Measurements from ENCODE around the gene HMGCR.
"Not testable (repeated sequence)": the region's sequence is repeated elsewhere in the genome, so short reads cannot be mapped to it uniquely, and the experiment has no call there.

The HMGCR gene

GRCh38 chr5:75336615-75337336, at the start of gene HMGCR:
HMGCR (plus strand) TSS chr5:75337220; CDS start chr5:75342606, 5,386 bp downstream.
- peaks cover 36% of the 10 kb centered on the region for H3K4me1 Mint-ChIP-seq (ENCODE audit: low read depth)
- H3K36me3 Mint-ChIP-seq, result peaks cover 2% of the 10 kb centered on the region
- H3K4me3 Mint-ChIP-seq, result no peak within 1 kb of the TSS
- H3K27me3 Mint-ChIP-seq, result no peaks in the 10 kb centered on the region
- no peaks in the 10 kb centered on the region for H3K9me3 Mint-ChIP-seq (ENCODE audit: low read depth)
- no peak within 1 kb of the TSS for H3K27ac Mint-ChIP-seq

- H3K9me3 Mint-ChIP-seq (ENCODE audit: low read depth); H3K4me3 Mint-ChIP-seq: not testable (repeated sequence)
These were observed 45.2 kb upstream of the HMGCR start for GRCh38 chr5:75291844-75292243.

GRCh38 chr5:75300084-75300483, 36.9 kb upstream of the HMGCR start:
- no peaks in the 10 kb centered on the region for H3K27me3 Mint-ChIP-seq
- H3K4me1 Mint-ChIP-seq (ENCODE audit: low read depth), result no peaks in the 10 kb centered on the region
- H3K36me3 Mint-ChIP-seq, result peaks cover 3% of the 10 kb centered on the region
- no peak overlapping the region for H3K27ac Mint-ChIP-seq
- peaks cover 17% of the 10 kb centered on the region for H3K9me3 Mint-ChIP-seq (ENCODE audit: low read depth)
- H3K4me3 Mint-ChIP-seq, result no peak overlapping the region

More at GRCh38 chr5:75291844-75292243, 45.2 kb upstream of the HMGCR start:
- not testable (repeated sequence) for H3K36me3 Mint-ChIP-seq; H3K27ac Mint-ChIP-seq; H3K27me3 Mint-ChIP-seq; H3K4me1 Mint-ChIP-seq (ENCODE audit: low read depth)

- Mint-ChIP-seq H3K4me3 (no peak overlapping the region), H3K27ac (no peak overlapping the region), H3K36me3 (peaks cover 3% of the 10 kb centered on the region), H3K27me3 (no peaks in the 10 kb centered on the region), H3K4me1 (ENCODE audit: low read depth) (no peaks in the 10 kb centered on the region), H3K9me3 (ENCODE audit: low read depth) (peaks cover 13% of the 10 kb centered on the region)
These were observed 33.6 kb upstream of the HMGCR start for GRCh38 chr5:75303419-75303818.

GRCh38 chr5:75304486-75304885, 32.5 kb upstream of the HMGCR start:
- not testable (repeated sequence) for H3K4me3 Mint-ChIP-seq; H3K36me3 Mint-ChIP-seq; H3K27me3 Mint-ChIP-seq; H3K27ac Mint-ChIP-seq; H3K4me1 Mint-ChIP-seq (ENCODE audit: low read depth); H3K9me3 Mint-ChIP-seq (ENCODE audit: low read depth)

- Mint-ChIP-seq H3K36me3 (no peaks in the 10 kb centered on the region), H3K27ac (no peak overlapping the region), H3K4me3 (no peak overlapping the region), H3K4me1 (ENCODE audit: low read depth) (no peaks in the 10 kb centered on the region), H3K27me3 (no peaks in the 10 kb centered on the region), H3K9me3 (ENCODE audit: low read depth) (no peaks in the 10 kb centered on the region)
These were observed 30.3 kb upstream of the HMGCR start for GRCh38 chr5:75306746-75307145.

GRCh38 chr5:75310212-75310611, 26.8 kb upstream of the HMGCR start:
- Mint-ChIP-seq H3K9me3 (ENCODE audit: low read depth) (no peaks in the 10 kb centered on the region), H3K4me1 (ENCODE audit: low read depth) (no peaks in the 10 kb centered on the region), H3K27me3 (no peaks in the 10 kb centered on the region), H3K27ac (no peak overlapping the region), H3K4me3 (no peak overlapping the region), H3K36me3 (no peaks in the 10 kb centered on the region)

GRCh38 chr5:75319148-75319547, 17.9 kb upstream of the HMGCR start:
- H3K4me3 Mint-ChIP-seq; H3K27ac Mint-ChIP-seq; H3K27me3 Mint-ChIP-seq; H3K9me3 Mint-ChIP-seq (ENCODE audit: low read depth); H3K4me1 Mint-ChIP-seq (ENCODE audit: low read depth); H3K36me3 Mint-ChIP-seq: not testable (repeated sequence)

GRCh38 chr5:75319638-75320037, 17.4 kb upstream of the HMGCR start:
- Mint-ChIP-seq H3K4me1 (ENCODE audit: low read depth) (no peaks in the 10 kb centered on the region), H3K27me3 (peaks cover 4% of the 10 kb centered on the region), H3K4me3 (no peak overlapping the region), H3K9me3 (ENCODE audit: low read depth) (no peaks in the 10 kb centered on the region), H3K27ac (no peak overlapping the region), H3K36me3 (no peaks in the 10 kb centered on the region)

GRCh38 chr5:75320371-75320770, 16.6 kb upstream of the HMGCR start:
- H3K36me3 Mint-ChIP-seq, result no peaks in the 10 kb centered on the region
- H3K27me3 Mint-ChIP-seq, result peaks cover 4% of the 10 kb centered on the region
- peaks cover 3% of the 10 kb centered on the region for H3K4me1 Mint-ChIP-seq (ENCODE audit: low read depth)
- no peak overlapping the region for H3K4me3 Mint-ChIP-seq
- H3K9me3 Mint-ChIP-seq (ENCODE audit: low read depth), result no peaks in the 10 kb centered on the region
- no peak overlapping the region for H3K27ac Mint-ChIP-seq

- Mint-ChIP-seq H3K27ac (no peak overlapping the region), H3K4me1 (ENCODE audit: low read depth) (peaks cover 3% of the 10 kb centered on the region), H3K36me3 (no peaks in the 10 kb centered on the region), H3K4me3 (no peak overlapping the region), H3K27me3 (peaks cover 4% of the 10 kb centered on the region), H3K9me3 (ENCODE audit: low read depth) (no peaks in the 10 kb centered on the region)
These were observed 15.0 kb upstream of the HMGCR start for GRCh38 chr5:75322066-75322465.

GRCh38 chr5:75324791-75325190, 12.2 kb upstream of the HMGCR start:
- no peaks in the 10 kb centered on the region for H3K9me3 Mint-ChIP-seq (ENCODE audit: low read depth)
- peaks cover 3% of the 10 kb centered on the region for H3K4me1 Mint-ChIP-seq (ENCODE audit: low read depth)
- no peak overlapping the region for H3K27ac Mint-ChIP-seq
- H3K36me3 Mint-ChIP-seq, result no peaks in the 10 kb centered on the region
- no peak overlapping the region for H3K4me3 Mint-ChIP-seq
- H3K27me3 Mint-ChIP-seq, result peaks cover 4% of the 10 kb centered on the region

- H3K27ac Mint-ChIP-seq, result no peak overlapping the region
- H3K4me3 Mint-ChIP-seq, result no peak overlapping the region
- H3K27me3 Mint-ChIP-seq, result peaks cover 4% of the 10 kb centered on the region
- H3K4me1 Mint-ChIP-seq (ENCODE audit: low read depth), result peaks cover 3% of the 10 kb centered on the region
- H3K36me3 Mint-ChIP-seq, result no peaks in the 10 kb centered on the region
- H3K9me3 Mint-ChIP-seq (ENCODE audit: low read depth), result no peaks in the 10 kb centered on the region
These were observed 11.8 kb upstream of the HMGCR start for GRCh38 chr5:75325242-75325641.

GRCh38 chr5:75330404-75330803, 6.6 kb upstream of the HMGCR start:
- Mint-ChIP-seq H3K9me3 (ENCODE audit: low read depth) (no peaks in the 10 kb centered on the region), H3K27ac (no peak overlapping the region), H3K4me1 (ENCODE audit: low read depth) (no peaks in the 10 kb centered on the region), H3K27me3 (no peaks in the 10 kb centered on the region), H3K36me3 (no peaks in the 10 kb centered on the region), H3K4me3 (no peak overlapping the region)

GRCh38 chr5:75331095-75332090, 5.6 kb upstream of the HMGCR start:
- H3K4me3 Mint-ChIP-seq, result no peak overlapping the region
- no peaks in the 10 kb centered on the region for H3K36me3 Mint-ChIP-seq
- no peaks in the 10 kb centered on the region for H3K9me3 Mint-ChIP-seq (ENCODE audit: low read depth)
- H3K27ac Mint-ChIP-seq, result no peak overlapping the region
- H3K4me1 Mint-ChIP-seq (ENCODE audit: low read depth), result no peaks in the 10 kb centered on the region
- no peaks in the 10 kb centered on the region for H3K27me3 Mint-ChIP-seq
